NOMO-1 treated with DMSO at 0.1 percent for 48 hours (cell line): ENCODE data around the gene LECT2.

Experiments used
- DNase-seq: peaks from one replicate; lab custom pipeline; 2025; ENCODE audit not compliant: unreplicated experiment; lab: John Stamatoyannopoulos, UW

LECT2 gene

GRCh38 chr5:135979510-135979909 lies 24.7 kb upstream of the LECT2 start:
- DNase-seq = no peak

- no peak for DNase-seq
These were observed 24.2 kb upstream of the LECT2 start for GRCh38 chr5:135978993-135979392.

GRCh38 chr5:135978212-135978631 lies 23.4 kb upstream of the LECT2 start:
- no peak for DNase-seq

- DNase-seq = peak; percentile 72
These were observed 22.7 kb upstream of the LECT2 start for GRCh38 chr5:135977375-135977928.

- no peak for DNase-seq
These were observed 21.4 kb upstream of the LECT2 start for GRCh38 chr5:135976216-135976615.

DNA sequence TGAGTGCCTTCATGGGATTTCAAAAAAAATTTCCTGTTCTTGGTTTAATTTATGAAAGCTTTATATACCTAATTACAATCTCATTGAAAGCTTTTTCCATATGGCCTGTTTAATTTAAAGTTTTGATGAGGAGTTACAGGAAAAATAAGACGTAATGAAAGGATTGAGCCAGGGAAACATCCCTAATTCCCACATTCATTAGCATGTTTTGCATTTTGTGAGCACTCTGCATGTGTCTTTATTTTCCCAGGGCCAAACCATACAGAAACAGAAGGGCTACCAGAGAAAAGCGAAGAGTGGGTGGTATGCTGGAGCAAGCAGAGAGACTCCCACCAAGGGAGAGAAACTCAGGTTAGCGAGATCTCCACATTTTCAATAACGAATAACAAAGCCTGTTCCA lies 20.3 kb upstream of the LECT2 start:
- DNase-seq = no peak

- no peak for DNase-seq
These were observed 19.3 kb upstream of the LECT2 start for GRCh38 chr5:135974021-135974600.

- DNase-seq = no peak
These were observed 18.7 kb upstream of the LECT2 start for GRCh38 chr5:135973323-135974020.

DNA sequence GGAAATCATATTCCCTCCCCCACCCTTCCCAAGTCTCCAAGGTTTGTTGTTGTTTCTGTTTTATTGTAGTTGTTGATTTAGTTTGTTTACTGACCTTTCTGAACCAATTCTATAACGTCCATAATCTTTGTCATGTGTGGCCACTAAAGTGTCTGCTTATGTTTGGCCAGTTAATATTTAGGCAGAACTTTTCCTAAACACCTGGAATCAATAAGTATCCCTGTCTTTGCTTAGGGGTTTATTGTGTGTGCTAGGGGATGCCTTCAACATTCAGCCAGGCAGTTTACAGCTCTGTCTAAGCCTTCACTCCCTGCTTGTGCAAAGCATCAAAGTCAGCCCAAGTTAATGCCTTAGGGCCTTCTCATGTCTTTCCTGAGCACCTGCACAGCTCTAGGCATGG lies 16.9 kb upstream of the LECT2 start:
- DNase-seq = no peak

GRCh38 chr5:135966790-135967189 lies 12.0 kb upstream of the LECT2 start:
- DNase-seq = no peak

DNA sequence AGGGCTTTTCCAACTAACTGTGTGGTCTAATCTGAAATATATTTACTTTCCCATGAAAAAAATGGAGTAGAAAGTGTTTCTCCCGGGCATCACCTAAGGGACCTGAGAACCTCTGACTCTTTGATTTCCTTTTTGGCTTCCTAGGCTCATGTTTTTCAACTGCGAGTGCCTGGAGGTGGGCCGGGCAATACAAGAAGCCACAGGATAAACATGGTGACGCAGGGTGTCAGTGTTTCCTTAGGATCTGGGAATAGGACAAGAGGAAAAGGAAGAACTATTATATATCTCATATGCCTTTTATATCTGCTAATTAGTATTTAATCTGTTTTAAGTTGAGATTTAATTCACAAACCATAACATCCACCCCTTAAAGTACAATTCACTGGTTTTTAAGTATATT lies 11.4 kb upstream of the LECT2 start:
- DNase-seq = no peak

DNA sequence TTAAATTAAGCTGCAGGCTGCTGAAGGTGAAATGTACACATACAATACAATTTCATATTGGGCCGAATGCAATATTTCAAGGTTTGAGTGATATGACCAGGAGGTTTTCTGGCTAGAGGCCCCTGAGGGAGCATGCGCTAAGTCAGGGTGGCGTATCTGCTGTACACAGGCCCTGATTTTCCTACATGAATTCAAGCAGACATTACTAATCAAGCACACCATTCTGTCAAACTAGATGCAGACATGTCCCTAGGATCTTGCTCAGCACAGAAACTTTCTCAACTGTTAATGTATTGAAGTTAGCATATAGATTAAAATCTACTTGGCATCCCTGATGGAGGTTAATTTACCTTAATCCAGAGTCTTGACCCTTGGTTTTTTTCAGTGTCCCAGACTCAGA lies 10.7 kb upstream of the LECT2 start:
- DNase-seq = no peak

GRCh38 chr5:135964670-135965320 lies 10.0 kb upstream of the LECT2 start:
- peak; percentile 29 for DNase-seq

DNA sequence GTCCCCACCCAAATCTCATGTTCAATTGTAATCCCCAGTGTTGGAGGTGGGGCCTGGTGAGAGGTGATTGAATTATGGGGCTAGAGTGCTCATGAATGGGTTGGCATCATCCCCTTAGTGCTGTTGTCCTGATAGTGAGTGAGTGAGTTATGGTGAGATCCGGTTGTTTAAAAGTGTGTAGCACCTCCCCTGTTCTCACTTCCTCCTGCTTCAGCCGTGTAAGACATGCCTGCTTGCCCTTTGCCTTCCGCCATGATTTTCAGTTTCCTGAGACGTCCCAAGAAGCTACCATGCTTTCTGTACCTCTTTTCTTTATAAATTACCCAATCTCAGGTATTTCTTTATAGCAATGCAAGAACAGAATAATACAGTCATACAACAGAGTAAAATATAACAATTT lies 742 bp upstream of the LECT2 start:
- peak; percentile 65 for DNase-seq

- no peak for DNase-seq
These were observed 933 bp downstream of the LECT2 start for GRCh38 chr5:135953850-135954249.

DNA sequence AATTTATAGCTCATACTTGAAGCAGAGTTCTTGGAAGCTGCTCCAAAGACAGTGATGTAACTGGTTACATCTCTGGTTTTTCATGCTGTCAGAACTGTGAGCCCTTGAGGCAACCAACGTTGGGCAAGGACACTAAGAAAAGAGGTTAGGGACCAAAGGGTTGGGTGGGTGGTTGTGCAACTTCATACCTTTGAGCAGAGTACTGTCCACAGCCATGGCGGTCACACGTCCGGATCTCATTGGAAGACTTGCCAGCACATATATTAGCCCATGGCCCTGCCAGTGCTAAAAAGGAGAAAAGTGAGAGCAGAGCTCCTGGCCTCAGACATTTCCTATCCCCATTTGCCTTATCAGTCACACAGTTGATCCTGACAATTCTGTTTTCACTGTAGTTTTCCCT lies 2.1 kb downstream of the LECT2 start:
- no peak for DNase-seq

DNA sequence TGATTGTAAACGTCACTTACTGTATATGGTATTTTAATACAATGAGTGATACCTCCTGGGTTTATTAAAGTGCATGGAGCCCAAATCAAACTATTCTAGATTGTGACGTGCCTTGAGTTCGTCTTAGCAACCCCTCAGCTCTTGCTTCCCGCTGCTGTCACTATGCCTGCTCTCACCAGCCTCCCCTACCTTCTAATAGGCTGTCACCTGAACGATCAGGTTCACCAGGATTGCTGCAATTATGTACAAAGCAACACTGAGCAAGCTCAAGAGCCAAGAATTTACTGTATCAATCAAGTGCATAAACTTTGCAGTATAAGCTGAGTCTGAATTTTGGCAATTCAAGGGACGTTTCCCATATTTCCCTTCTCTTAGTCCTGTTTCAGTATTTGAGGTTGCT lies 3.0 kb downstream of the LECT2 start:
- no peak for DNase-seq

DNA sequence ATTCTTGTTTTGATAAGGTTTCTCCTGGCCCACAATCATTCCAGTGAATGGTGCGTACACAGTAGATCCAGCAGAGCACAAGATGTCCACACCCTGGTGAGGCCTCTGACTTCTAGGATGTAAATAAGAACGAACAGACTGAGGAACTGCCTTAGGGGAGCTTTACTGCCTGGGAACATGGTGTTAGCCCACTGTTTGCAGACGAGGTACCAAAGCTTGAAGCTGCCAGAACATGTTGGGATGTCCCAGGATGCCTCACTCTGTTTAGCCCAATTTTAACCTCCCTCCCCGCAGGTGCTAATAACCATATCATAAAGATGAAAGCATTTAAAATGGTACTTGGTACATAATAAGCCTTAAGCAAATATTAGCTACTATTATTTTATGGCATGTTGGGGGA lies 3.5 kb downstream of the LECT2 start:
- DNase-seq = no peak

- no peak for DNase-seq
These were observed 4.2 kb downstream of the LECT2 start for GRCh38 chr5:135950611-135951010.

DNA sequence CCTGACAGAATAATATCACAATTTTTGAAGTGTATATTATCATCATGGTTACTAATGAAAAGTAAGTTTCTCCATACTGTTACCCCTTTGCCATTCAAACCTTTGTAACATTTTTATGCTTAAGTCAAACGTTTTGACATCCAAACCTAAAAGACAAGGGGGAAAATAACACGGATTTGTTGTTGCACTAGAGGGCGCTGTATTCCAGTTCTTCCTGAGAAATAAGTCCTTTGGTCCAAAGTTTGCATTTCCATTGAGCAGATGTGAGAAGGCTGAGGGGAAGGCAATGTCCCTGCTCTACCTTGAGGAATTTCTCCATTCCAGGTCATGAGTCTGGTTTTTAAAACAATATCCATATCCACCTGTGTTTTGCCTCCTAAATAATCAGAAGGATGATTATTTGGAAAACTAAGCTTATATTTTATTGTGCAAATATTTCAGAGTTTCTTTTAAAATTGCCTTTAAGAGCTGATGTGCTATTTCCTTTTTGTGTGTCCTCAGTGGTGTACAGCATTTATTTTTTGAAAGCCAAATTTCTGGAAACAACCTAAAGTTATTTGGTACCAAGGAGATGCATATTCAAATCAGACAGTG lies 9.7 kb downstream of the LECT2 start:
- peak; percentile 71 for DNase-seq

DNA sequence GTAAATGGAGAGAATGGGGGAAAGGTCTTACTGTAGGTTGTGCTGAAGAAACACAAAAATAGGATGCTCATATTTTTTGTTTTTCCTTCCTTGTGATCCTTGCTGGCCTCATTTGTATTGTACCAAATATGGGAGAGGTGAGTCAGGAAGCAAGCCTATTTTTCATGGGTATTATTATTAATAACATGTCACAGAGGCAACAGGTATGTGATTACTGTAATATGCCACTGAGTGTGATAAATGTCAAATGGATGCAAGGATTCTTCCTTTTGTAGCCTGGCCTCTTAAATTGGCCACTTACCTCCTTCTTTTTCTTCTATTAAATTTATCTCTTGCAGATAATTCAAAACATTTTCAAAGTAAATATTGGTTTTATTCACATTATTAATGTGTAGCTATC lies 10.2 kb downstream of the LECT2 start:
- DNase-seq = no peak
